Type B pancreatic cell (in vitro differentiated cells): ENCODE measurements around the gene ZBTB40. TPM values are rescaled to one million over a fixed set of nuclear protein-coding genes. Genes with fewer than 3 reads are reported as not detected.

Experiments used
- DNase-seq: peaks from one replicate; pipeline ENCODE4 v3.0.0; 2021; ENCODE audit warnings: mixed read lengths; ENCODE audit not compliant: unreplicated experiment; ENCODE audit errors: extremely low spot score
- H3K27ac Mint-ChIP-seq: 2 replicates; pipeline ENCODE4 v1.8.0; 2021; ENCODE audit warnings: mild to moderate bottlenecking, mixed read lengths
- H3K27me3 Mint-ChIP-seq: 2 replicates; pipeline ENCODE4 v1.8.0; 2021; ENCODE audit warnings: mixed read lengths
- H3K36me3 Mint-ChIP-seq: 2 replicates; pipeline ENCODE4 v1.8.0; 2021; ENCODE audit warnings: mixed read lengths
- H3K4me1 Mint-ChIP-seq: one replicate; pipeline ENCODE4 v1.8.0; 2021; ENCODE audit warnings: mixed read lengths; ENCODE audit not compliant: unreplicated experiment
- H3K4me3 Mint-ChIP-seq: 2 replicates; pipeline ENCODE4 v1.8.0; 2021; ENCODE audit warnings: mild to moderate bottlenecking, mixed read lengths
- H3K9me3 Mint-ChIP-seq: 2 replicates; pipeline ENCODE4 v1.8.0; 2021; ENCODE audit warnings: mixed read lengths
- total RNA-seq: library from RNA; stranded (reverse); gene quantifications from 2 replicates; pipeline ENCODE4 v1.2.1, GENCODE V29; 2021; ENCODE audit warnings: low replicate concordance
- TF ChIP-seq, protein P1 (sequence below): fragments of 200-600 bp; sonication (generic); conservative IDR thresholded peaks from 2 replicates; pipeline ENCODE4 v1.5.0; 2021; ENCODE audit warnings: antibody characterized with exemption, mild to moderate bottlenecking

The ZBTB40 gene
- total RNA-seq, 1 donor from 2014 or later, result 26.9 TPM

DNA sequence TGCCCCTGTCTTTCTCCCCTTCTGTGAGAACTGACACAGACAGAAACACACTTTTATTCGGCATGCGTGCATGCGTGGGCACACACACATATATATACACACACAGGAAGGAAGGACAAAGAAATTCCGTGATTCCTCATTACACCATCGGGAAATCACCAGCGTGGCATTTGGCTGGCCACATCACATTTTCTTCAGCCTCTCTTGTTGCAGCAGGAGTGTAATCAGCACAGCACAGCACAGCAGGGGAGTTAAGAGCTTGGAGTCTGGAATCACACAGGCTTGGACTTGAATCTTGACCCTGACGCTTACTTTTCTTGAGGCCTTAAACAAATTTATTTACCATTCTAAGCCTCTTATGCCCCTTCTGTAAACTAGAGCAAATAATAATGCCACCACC, 66.3 kb downstream of the ZBTB40 start:
- H3K27me3 Mint-ChIP-seq, result no peaks in the 10 kb centered on the region
- no peaks in the 10 kb centered on the region for H3K9me3 Mint-ChIP-seq
- no peak overlapping the region for H3K4me3 Mint-ChIP-seq
- H3K27ac Mint-ChIP-seq, result no peak overlapping the region
- no peak for DNase-seq
- H3K36me3 Mint-ChIP-seq, result peaks cover 53% of the 10 kb centered on the region
- H3K4me1 Mint-ChIP-seq, result no peaks in the 10 kb centered on the region
- TF ChIP-seq, protein P1, sequence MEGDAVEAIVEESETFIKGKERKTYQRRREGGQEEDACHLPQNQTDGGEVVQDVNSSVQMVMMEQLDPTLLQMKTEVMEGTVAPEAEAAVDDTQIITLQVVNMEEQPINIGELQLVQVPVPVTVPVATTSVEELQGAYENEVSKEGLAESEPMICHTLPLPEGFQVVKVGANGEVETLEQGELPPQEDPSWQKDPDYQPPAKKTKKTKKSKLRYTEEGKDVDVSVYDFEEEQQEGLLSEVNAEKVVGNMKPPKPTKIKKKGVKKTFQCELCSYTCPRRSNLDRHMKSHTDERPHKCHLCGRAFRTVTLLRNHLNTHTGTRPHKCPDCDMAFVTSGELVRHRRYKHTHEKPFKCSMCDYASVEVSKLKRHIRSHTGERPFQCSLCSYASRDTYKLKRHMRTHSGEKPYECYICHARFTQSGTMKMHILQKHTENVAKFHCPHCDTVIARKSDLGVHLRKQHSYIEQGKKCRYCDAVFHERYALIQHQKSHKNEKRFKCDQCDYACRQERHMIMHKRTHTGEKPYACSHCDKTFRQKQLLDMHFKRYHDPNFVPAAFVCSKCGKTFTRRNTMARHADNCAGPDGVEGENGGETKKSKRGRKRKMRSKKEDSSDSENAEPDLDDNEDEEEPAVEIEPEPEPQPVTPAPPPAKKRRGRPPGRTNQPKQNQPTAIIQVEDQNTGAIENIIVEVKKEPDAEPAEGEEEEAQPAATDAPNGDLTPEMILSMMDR, result no peak

GRCh38 chr1:22518379-22518778, 66.7 kb downstream of the ZBTB40 start:
- H3K4me3 Mint-ChIP-seq, result no peak overlapping the region
- no peaks in the 10 kb centered on the region for H3K9me3 Mint-ChIP-seq
- peaks cover 54% of the 10 kb centered on the region for H3K36me3 Mint-ChIP-seq

GRCh38 chr1:22520871-22521270, 69.2 kb downstream of the ZBTB40 start:
- Mint-ChIP-seq H3K9me3 (no peaks in the 10 kb centered on the region), H3K36me3 (peaks cover 44% of the 10 kb centered on the region), H3K27ac (no peak overlapping the region), H3K4me1 (no peaks in the 10 kb centered on the region), H3K4me3 (no peak overlapping the region), H3K27me3 (no peaks in the 10 kb centered on the region)
- no peak for DNase-seq
- TF ChIP-seq, protein P1, result no peak

More at GRCh38 chr1:22518379-22518778, 66.7 kb downstream of the ZBTB40 start:
- TF ChIP-seq, protein P1, result no peak
- Mint-ChIP-seq H3K4me1 (no peaks in the 10 kb centered on the region), H3K27me3 (no peaks in the 10 kb centered on the region), H3K27ac (no peak overlapping the region)
- no peak for DNase-seq

GRCh38 chr1:22521692-22522091, 70.0 kb downstream of the ZBTB40 start:
- Mint-ChIP-seq H3K27me3 (no peaks in the 10 kb centered on the region), H3K27ac (no peak overlapping the region), H3K36me3 (peaks cover 37% of the 10 kb centered on the region)

GRCh38 chr1:22522221-22522743, 70.6 kb downstream of the ZBTB40 start:
- TF ChIP-seq, protein P1, result no peak
- DNase-seq, result no peak
- H3K36me3 Mint-ChIP-seq, result peaks cover 33% of the 10 kb centered on the region

More at GRCh38 chr1:22521692-22522091, 70.0 kb downstream of the ZBTB40 start:
- Mint-ChIP-seq H3K9me3 (no peaks in the 10 kb centered on the region), H3K4me3 (no peak overlapping the region), H3K4me1 (no peaks in the 10 kb centered on the region)
- TF ChIP-seq, protein P1, result no peak
- DNase-seq, result no peak

More at GRCh38 chr1:22522221-22522743, 70.6 kb downstream of the ZBTB40 start:
- no peak overlapping the region for H3K27ac Mint-ChIP-seq
- H3K27me3 Mint-ChIP-seq, result no peaks in the 10 kb centered on the region
- H3K4me3 Mint-ChIP-seq, result no peak overlapping the region
- H3K9me3 Mint-ChIP-seq, result no peaks in the 10 kb centered on the region
- peaks cover 5% of the 10 kb centered on the region for H3K4me1 Mint-ChIP-seq
